ENCODE results near the gene MYH9.

Gene MYH9

GRCh38 chr22:36236388-36237319, 151.1 kb downstream of the MYH9 start:
- peak overlapping the region in 1 of 2 donors; percentile 97 for H3K27ac ChIP-seq
- H3K4me3 ChIP-seq: peak overlapping the region; percentile 88
- TF ChIP-seq CTCF (IDR thresholded peaks at IDR 0.05): no peak
- peak; percentile 73 for DNase-seq (ENCODE audit: low spot score)

- Histone ChIP-seq H3K4me3 (no peak overlapping the region), H3K27ac (no peak overlapping the region)
- no peak for TF ChIP-seq CTCF (IDR thresholded peaks at IDR 0.05)
- no peak for DNase-seq (ENCODE audit: low spot score)
Measured at GRCh38 chr22:36235585-36235984, 152.2 kb downstream of the MYH9 start.

- H3K4me3 ChIP-seq: peak overlapping the region; percentile 27
- no peak for TF ChIP-seq CTCF (IDR thresholded peaks at IDR 0.05)
- no peak overlapping the region for H3K27ac ChIP-seq
- peak; percentile 66 for DNase-seq (ENCODE audit: low spot score)
Measured at GRCh38 chr22:36234919-36235318, 152.8 kb downstream of the MYH9 start.

GRCh38 chr22:36234213-36234612, 153.6 kb downstream of the MYH9 start:
- DNase-seq (ENCODE audit: low spot score): no peak
- Histone ChIP-seq H3K27ac (no peak overlapping the region), H3K4me3 (peak overlapping the region; percentile 27)
- no peak for TF ChIP-seq CTCF (IDR thresholded peaks at IDR 0.05)

GRCh38 chr22:36233796-36234195, 154.0 kb downstream of the MYH9 start:
- Histone ChIP-seq H3K4me3 (no peak overlapping the region), H3K27ac (no peak overlapping the region)
- no peak for DNase-seq (ENCODE audit: low spot score)
- no peak for TF ChIP-seq CTCF (IDR thresholded peaks at IDR 0.05)

- H3K4me3 ChIP-seq: no peak overlapping the region
Measured at GRCh38 chr22:36232715-36233401, 154.9 kb downstream of the MYH9 start.

More at GRCh38 chr22:36232715-36233401, 154.9 kb downstream of the MYH9 start:
- TF ChIP-seq CTCF (IDR thresholded peaks at IDR 0.05): no peak
- DNase-seq (ENCODE audit: low spot score): no peak
- no peak overlapping the region for H3K27ac ChIP-seq

Measured in coronary artery (tissue), 2 donors.